HG02970 (cell line): ENCODE measurements around the gene PINK1.
"Not testable (repeated sequence)": the region's sequence is repeated elsewhere in the genome, so short reads cannot be mapped to it uniquely, and the experiment has no call there.

ENCODE experiments used
- ATAC-seq: cut with Tn5 transposase; IDR thresholded peaks from one replicate; pipeline ENCODE4 v1.9.1; 2021; ENCODE audit warnings: mild to moderate bottlenecking, moderate library complexity, moderate number of reproducible peaks; ENCODE audit not compliant: unreplicated experiment, low FRiP score

Gene PINK1

GRCh38 chr1:20633190-20634064 lies at the start of gene PINK1:
TSS of gene PINK1 (plus strand) at chr1:20633458. CDS start at chr1:20633549, 91 bp downstream.
- ATAC-seq = peak; percentile 71

GRCh38 chr1:20584890-20585289 lies 48.4 kb upstream of the PINK1 start:
- no peak for ATAC-seq

DNA sequence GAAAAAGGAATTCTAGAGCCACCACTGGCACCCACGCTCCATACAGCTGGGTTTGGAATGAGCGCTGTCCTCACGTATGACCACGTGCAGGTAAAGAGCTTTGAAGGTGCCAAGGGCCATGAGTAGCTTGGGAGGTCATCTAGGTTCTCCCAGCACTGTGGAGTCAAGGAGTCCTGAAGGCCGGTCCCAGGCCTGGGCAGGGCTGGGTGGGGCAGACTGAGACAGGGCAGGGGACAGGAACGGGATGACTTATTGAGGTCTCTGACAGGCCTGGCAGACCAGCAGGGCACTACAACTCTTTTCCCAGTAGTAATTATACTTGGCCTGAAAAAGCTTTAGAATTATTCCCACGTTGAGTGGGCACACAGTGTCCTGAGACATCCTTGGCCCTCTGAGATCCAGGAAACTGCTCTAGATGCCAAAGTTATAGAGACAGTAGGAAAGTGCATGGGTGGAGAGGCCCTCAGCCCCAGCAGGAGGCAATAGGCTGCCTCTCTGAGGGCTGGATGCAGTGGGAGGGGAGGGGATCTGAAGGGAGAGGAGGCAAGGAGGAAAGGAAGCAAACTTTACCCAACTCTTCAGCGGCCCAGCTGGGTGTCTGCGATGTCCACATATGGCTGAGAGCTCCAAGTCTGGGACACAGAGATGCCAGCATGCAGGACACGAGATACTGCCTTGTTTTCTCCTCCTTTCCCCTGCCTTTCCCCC lies 46.2 kb upstream of the PINK1 start:
- no peak for ATAC-seq

- ATAC-seq = no peak
These were observed 45.6 kb upstream of the PINK1 start for GRCh38 chr1:20587661-20588053.

- no peak for ATAC-seq
These were observed 44.5 kb upstream of the PINK1 start, which contains the start of gene CDA for GRCh38 chr1:20588634-20589225. TSS of gene CDA (plus strand) at chr1:20589097. CDS start at chr1:20589130, 33 bp downstream.

DNA sequence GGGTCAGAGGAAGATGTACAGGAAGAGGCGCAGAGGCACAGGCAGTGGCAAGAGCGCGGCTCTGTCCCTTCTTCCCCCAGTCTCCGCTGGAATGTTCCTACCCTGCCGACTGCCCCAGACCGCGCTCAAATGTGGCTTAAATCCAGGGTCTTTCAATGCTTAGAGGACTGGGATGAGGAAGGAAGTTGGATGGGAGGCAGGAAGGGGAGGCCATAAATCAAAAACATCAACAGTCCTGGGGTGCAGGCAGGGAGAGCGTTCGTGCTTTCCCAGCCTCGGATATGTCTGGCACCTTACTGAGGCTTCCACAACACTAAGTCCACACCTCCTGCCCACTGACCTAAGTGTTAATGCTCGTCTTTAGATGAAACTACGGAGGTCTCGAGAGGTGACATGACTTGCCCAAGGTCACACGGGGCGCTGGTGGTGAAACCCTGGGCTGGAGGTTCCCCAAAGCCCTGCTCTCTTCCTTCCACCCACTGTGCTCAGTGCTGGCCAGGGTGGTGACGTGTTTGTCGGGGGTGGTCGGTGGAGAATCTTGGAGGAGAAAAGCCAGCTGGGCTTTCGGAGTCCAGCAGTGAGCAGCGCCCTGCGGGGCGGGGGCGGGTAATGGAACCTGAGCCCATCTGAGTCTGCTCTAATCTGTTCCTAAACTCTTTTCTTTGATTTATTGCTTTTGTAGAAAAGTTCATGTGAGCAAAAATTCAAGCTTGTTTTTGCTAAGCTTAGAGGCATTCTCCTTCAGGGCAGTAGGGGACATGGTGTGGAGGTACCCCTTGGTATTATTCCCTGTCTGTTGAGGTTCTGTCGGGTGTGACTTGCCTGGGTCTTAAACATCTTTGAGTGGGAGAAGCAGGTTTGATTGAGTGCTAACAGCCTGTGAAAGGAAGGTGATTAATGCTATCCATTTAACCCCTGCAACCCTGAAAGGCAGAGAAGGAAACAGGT lies 43.7 kb upstream of the PINK1 start:
- no peak for ATAC-seq

GRCh38 chr1:20590306-20590777 lies 42.9 kb upstream of the PINK1 start:
- ATAC-seq = no peak

- ATAC-seq = no peak
These were observed 39.5 kb upstream of the PINK1 start for GRCh38 chr1:20593756-20594155.

GRCh38 chr1:20594746-20595145 lies 38.5 kb upstream of the PINK1 start:
- no peak for ATAC-seq

DNA sequence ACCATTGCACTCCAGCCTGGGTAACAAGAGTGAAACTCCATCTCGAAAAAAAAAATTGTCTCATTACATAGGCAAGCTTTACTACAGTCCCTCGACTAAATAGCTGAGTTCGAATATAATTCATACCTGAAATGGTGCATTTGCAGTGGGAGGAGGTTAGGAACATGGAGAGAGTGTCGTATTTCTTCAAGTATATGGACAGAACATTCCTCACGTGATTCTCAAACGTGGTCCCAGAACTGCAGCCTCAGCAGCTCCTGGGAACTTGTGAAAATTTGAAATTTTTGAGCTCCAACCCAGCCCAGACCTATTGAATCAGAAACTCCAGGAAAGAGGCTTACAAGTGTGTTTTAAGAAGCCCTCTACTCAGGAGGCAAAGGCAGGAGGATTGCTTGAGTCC lies 37.2 kb upstream of the PINK1 start:
- ATAC-seq = no peak

- no peak for ATAC-seq
These were observed 35.6 kb upstream of the PINK1 start for GRCh38 chr1:20597650-20598049.

DNA sequence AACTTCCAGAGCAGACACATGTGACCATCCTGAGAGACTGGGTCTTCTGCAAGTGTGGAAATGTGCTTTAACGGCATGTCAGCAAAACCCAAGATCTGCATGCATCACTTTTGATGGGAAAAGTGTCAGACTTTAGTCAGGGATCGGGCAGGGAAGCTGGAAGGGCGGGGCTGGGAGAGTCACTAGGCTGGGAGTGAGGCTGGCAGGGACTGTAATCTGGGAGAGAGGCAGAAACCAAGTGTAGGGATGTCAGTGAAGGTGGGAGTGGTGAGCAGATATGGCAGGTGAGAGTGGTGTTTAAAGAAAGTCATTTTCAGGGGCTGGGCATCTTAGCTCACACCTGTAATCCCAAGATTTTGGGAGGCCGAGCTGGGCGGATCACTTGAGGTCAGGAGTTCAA lies 33.1 kb upstream of the PINK1 start:
- ATAC-seq = no peak

DNA sequence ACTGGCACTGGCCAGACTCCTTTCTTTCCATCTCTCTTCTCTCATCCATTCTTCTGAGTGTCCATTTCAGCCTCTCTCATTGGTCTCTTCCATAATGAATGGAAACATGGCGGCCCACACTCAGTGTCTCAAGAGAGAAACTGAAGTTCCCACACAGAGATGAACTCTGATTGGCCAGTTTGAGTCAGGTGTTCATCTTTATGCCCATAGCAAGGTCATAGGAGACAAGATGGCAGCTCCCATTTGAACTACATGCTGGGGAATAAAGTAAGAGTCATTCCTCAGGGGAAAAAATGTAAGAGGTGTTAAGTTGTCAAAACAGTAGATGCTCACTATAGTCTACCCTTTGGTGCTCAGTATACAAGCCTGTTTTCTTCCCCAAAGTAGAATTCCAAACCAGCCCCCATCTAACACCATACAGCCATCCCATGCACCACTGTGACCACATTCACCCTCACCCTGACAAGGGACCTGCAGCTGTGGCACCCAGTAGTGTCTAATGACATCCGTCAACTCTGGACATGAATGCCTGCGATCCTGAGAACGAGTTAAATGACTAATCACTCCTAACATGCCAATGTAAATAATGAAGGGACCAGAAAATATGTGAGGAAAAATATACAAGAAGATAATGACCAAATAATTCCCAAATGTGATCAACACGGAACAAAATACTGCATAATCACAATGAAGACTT lies 32.0 kb upstream of the PINK1 start:
- no peak for ATAC-seq

DNA sequence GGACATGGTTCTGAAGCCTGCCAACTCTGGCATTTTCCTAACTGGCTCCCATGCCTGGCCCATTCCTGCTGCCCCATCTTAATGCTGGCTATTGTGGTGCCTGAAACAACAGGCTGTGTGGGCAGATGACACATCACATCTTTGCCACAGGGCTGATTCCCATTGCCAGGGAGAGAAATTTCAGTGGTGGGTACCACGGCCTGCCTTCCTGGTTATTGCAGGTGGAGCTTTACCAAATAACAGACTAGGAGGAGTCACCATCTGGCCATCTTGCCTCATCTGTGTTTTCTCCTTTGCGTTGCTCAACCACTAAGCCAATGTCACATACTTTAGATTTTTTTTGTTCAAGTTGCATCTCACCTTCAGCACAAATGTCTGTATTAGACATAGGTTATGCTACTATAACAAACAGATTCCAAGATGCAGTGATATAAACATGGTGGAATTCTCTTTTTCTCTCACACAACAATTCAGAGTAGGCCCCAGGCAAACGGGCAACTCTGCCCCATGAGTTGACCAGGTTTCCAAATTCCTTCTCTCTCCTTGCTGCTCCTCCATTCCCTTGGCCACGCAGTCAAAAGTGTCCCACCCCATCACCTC lies 30.3 kb upstream of the PINK1 start:
- ATAC-seq = no peak

DNA sequence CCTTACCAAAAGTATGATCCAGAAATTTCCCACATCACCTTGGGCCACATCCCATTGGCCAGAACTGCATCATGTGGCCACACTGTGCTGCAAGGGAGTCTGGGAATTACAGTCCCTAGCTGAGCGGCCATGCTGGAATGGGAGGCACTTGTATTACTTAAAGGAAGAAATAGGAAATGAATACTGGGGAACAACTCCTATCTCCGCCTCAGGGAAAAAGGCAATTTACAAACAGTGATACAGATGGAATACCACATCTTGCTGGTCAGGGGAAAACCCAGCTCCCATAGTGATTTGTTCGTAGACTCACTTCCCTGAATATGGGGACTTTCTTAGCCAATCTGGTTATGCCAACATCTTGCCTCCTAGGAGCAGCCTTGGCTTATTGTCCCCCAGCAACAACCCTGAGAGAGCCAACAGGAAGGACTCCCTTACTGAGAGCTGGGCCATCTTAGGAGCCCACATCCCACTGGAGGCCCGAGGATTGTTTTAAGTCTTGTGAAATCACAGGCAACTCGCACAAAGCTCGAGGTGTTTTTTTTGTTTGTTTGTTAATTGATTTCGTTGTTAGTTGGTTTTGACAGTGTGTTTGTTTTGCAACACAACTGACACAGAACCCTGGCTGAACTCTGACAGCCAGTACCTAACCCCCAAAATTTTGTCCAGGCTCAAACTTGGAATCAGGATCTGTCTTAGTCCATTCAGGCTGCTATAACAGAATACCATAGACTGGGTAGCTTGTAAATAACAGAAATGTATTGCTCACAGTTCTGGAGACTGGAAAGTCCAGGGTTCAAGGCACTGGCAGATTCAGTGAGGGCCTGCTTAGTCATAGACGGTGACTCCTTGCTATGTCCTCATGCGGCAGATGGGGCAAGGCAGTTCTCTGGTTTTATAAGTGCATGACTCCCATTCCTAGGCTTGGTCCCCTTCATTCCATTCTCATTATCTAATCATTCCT lies 29.5 kb upstream of the PINK1 start:
- ATAC-seq = no peak

GRCh38 chr1:20604678-20605077 lies 28.6 kb upstream of the PINK1 start:
- no peak for ATAC-seq

- not testable (repeated sequence) for ATAC-seq
These were observed 26.3 kb upstream of the PINK1 start for GRCh38 chr1:20606801-20607570.
